Parathyroid adenoma (tissue), 2 donors: Measurements from ENCODE around the gene INPP5A.

Experiments
- H2AFZ ChIP-seq: fragments of 300-600 bp; sonication (generic); one replicate; pipeline ENCODE4 v1.7.0; 2017; ENCODE audit warnings: antibody characterized with exemption, mild to moderate bottlenecking
- H3K27ac ChIP-seq: fragments of 300-600 bp; sonication (generic); one replicate; pipeline ENCODE4 v1.7.0; 2017
- H3K27me3 ChIP-seq: fragments of 300-600 bp; sonication (generic); one replicate; pipeline ENCODE4 v1.7.0; 2017; ENCODE audit warnings: low read length; ENCODE audit not compliant: control insufficient read depth, insufficient read depth
- H3K36me3 ChIP-seq: fragments of 300-600 bp; sonication (generic); one replicate; pipeline ENCODE4 v1.7.0; 2017; ENCODE audit warnings: low read length; ENCODE audit not compliant: control insufficient read depth, insufficient read depth
- H3K4me1 ChIP-seq: fragments of 300-600 bp; sonication (generic); one replicate; pipeline ENCODE4 v1.7.0; 2017; ENCODE audit warnings: control low read depth
- H3K4me2 ChIP-seq: fragments of 300-600 bp; sonication (generic); one replicate; pipeline ENCODE4 v1.7.0; 2017; ENCODE audit warnings: low read length
- H3K4me3 ChIP-seq: fragments of 300-600 bp; sonication (generic); one replicate; pipeline ENCODE4 v1.7.0; 2017; ENCODE audit warnings: low read depth, low read length
- H3K79me2 ChIP-seq: fragments of 300-600 bp; sonication (generic); one replicate; pipeline ENCODE4 v1.7.0; 2017; ENCODE audit warnings: control low read depth
- H3K9ac ChIP-seq: fragments of 300-600 bp; sonication (generic); one replicate; pipeline ENCODE4 v1.7.0; 2017; ENCODE audit warnings: mild to moderate bottlenecking
- H3K9me3 ChIP-seq: fragments of 300-600 bp; sonication (generic); one replicate; pipeline ENCODE4 v1.7.0; 2017; ENCODE audit warnings: low read length; ENCODE audit not compliant: control insufficient read depth
- CTCF ChIP-seq: fragments of 300-600 bp; sonication (generic); IDR thresholded peaks from one replicate; pipeline ENCODE4 v1.7.0; 2017; ENCODE audit warnings: antibody characterized with exemption, mild to moderate bottlenecking
- donor health status: primary hyperparathyroidism.

Gene INPP5A

DNA sequence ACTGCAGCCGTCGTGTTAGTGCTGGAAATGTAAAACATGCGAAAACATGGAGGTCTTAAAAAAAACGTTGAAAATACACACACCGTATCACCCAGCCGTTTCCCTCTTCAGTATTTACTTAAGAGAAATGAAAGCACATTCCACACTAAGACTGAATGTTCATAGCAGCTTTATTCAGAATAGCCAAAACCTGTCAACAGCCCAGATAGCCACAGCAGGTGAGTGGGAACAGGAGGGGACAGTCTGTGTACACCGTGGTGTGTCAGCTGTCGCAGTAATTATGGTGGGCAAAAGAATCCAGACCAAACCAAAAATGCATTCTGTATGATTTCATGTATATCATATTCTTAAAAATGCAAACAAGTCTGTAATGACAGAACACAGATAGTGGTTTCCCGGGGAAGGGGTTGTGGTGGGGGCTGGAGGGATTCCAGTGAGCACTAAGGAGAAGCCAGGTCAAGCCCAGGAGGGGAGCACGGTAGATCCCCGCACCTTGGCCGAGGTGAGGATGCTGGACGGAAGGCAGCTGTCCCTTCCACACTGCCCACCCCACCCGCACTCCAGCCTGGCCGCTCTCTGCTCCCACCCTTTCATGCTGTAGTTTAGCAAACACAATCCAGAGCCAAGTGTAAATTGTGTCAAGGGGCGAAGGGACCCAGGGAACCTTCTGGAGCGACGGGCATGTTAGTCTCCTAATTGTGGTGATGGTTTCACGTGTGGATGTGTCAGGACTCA is 124.8 kb downstream of the INPP5A start:
- Histone ChIP-seq H3K27me3 (no peaks in the 10 kb centered on the region), H3K9me3 (no peaks in the 10 kb centered on the region), H2AFZ (no peak overlapping the region), H3K36me3 (no peaks in the 10 kb centered on the region), H3K9ac (no peak overlapping the region), H3K4me2 (no peak overlapping the region), H3K4me1 (no peaks in the 10 kb centered on the region), H3K79me2 (peaks cover 2% of the 10 kb centered on the region), H3K4me3 (no peak overlapping the region), H3K27ac (no peak overlapping the region)
- TF ChIP-seq CTCF = no peak

GRCh38 chr10:132663666-132664365 is 126.2 kb downstream of the INPP5A start:
- H3K27ac ChIP-seq = no peak overlapping the region
- H3K36me3 ChIP-seq = no peaks in the 10 kb centered on the region
- no peaks in the 10 kb centered on the region for H3K27me3 ChIP-seq
- H2AFZ ChIP-seq = no peak overlapping the region
- H3K9ac ChIP-seq = no peak overlapping the region
- TF ChIP-seq CTCF = no peak
- H3K4me1 ChIP-seq = no peaks in the 10 kb centered on the region
- no peak overlapping the region for H3K4me3 ChIP-seq
- no peaks in the 10 kb centered on the region for H3K9me3 ChIP-seq
- H3K79me2 ChIP-seq = peaks cover 2% of the 10 kb centered on the region
- H3K4me2 ChIP-seq = no peak overlapping the region

- Histone ChIP-seq H3K9me3 (no peaks in the 10 kb centered on the region), H3K9ac (no peak overlapping the region), H3K4me3 (no peak overlapping the region), H3K4me1 (no peaks in the 10 kb centered on the region), H2AFZ (no peak overlapping the region), H3K27me3 (no peaks in the 10 kb centered on the region), H3K79me2 (peaks cover 2% of the 10 kb centered on the region), H3K36me3 (no peaks in the 10 kb centered on the region), H3K27ac (no peak overlapping the region), H3K4me2 (no peak overlapping the region)
- TF ChIP-seq CTCF = no peak
These were observed 126.8 kb downstream of the INPP5A start for GRCh38 chr10:132664407-132664806.

- no peak for TF ChIP-seq CTCF
- no peaks in the 10 kb centered on the region for H3K27me3 ChIP-seq
- H2AFZ ChIP-seq = no peak overlapping the region
- H3K4me2 ChIP-seq = no peak overlapping the region
- H3K4me1 ChIP-seq = no peaks in the 10 kb centered on the region
- H3K4me3 ChIP-seq = no peak overlapping the region
- no peaks in the 10 kb centered on the region for H3K36me3 ChIP-seq
- peaks cover 2% of the 10 kb centered on the region for H3K79me2 ChIP-seq
- H3K9ac ChIP-seq = no peak overlapping the region
- H3K27ac ChIP-seq = no peak overlapping the region
- H3K9me3 ChIP-seq = no peaks in the 10 kb centered on the region
These were observed 127.3 kb downstream of the INPP5A start for GRCh38 chr10:132664883-132665282.
